Body of pancreas (tissue), 4 donors: ENCODE data around the gene L3MBTL2. TPM values are rescaled to one million over a fixed set of nuclear protein-coding genes. Genes with fewer than 3 reads are reported as not detected.
"Not testable (repeated sequence)": the region's sequence is repeated elsewhere in the genome, so short reads cannot be mapped to it uniquely, and the experiment has no call there.

ENCODE experiments used
- ATAC-seq: fragments of 150-250 bp; one replicate; pipeline ENCODE4 v1.9.1; 2016
- DNase-seq, 4 donors: peaks; one replicate each; pipeline ENCODE4 v3.0.0-alpha.2; 2019
- H3K27ac ChIP-seq, 4 donors: fragments of 200-600 bp; sonication (generic); 1 replicate in 3 of 4; 2 replicates in 1 of 4; pipeline versions ENCODE4 v1.5.1 to v1.6.1; 2016 to 2019; ENCODE audit warnings: mild to moderate bottlenecking in 1 of 4, mixed read lengths in 1 of 4, moderate library complexity in 1 of 4
- H3K27me3 ChIP-seq, 2 donors: fragments of 200-600 bp; sonication (generic); one replicate each; pipeline ENCODE4 v1.6.0; 2016; ENCODE audit warnings: mild to moderate bottlenecking in 1 of 2
- H3K36me3 ChIP-seq, 2 donors: fragments of 200-600 bp; sonication (generic); replicated peaks in 1 of 2; 2 replicates each; pipeline ENCODE4 v1.5.1; 2016; ENCODE audit warnings: low read depth in 2 of 2; ENCODE audit not compliant: insufficient read depth in 1 of 2
- H3K4me1 ChIP-seq: fragments of 200-600 bp; sonication (generic); one replicate; pipeline ENCODE4 v1.6.0; 2016
- H3K4me3 ChIP-seq, 2 donors: fragments of 200-600 bp; sonication (generic); 1 replicate in 1 of 2; 2 replicates in 1 of 2; pipeline ENCODE4 v1.5.1; 2016 to 2019
- H3K9me3 ChIP-seq, 3 donors: fragments of 200-600 bp; sonication (generic); 1 replicate in 2 of 3; 2 replicates in 1 of 3; pipeline ENCODE4 v1.5.1; 2016
- CTCF ChIP-seq, 7 experiments: fragments of 450-650 bp in 4 of 7; fragments of 200-600 bp in 3 of 7; sonication (generic) in 3 of 7; IDR thresholded peaks; one replicate each; pipeline ENCODE4 v1.5.1; 2016 to 2019; ENCODE audit warnings: antibody characterized with exemption in 7 of 7
- POLR2A ChIP-seq, 3 donors: fragments of 450-650 bp; IDR thresholded peaks; one replicate each; pipeline ENCODE4 v1.6.1; 2016; ENCODE audit warnings: antibody characterized with exemption in 3 of 3, mild to moderate bottlenecking in 2 of 3
- WGBS, 2 donors: methylation state at CpG; one replicate each; pipeline ENCODE4 v1.1.5; 2017; 5-methylcytosine and 5-hydroxymethylcytosine counted together
- intact Hi-C: fragments of 100-400 bp; cut with DNase I; formaldehyde crosslinking; loops from one replicate; pipeline ENCODE4 v1.15.1; 2023
- total RNA-seq, 2 donors: library from RNA; depleted of rRNA; stranded (reverse); fragments of >200 nt; gene quantifications; one replicate each; pipeline ENCODE4 v1.1.0, GENCODE V29; 2016

The L3MBTL2 gene
- total RNA-seq, 2 donors from 2014 or later: 5.7 to 21.1 TPM

GRCh38 chr22:41177040-41177621 is 28.0 kb upstream of the L3MBTL2 start:
- no peaks in the 10 kb centered on the region for H3K4me1 ChIP-seq
- TF ChIP-seq CTCF (IDR thresholded peaks at IDR 0.05) (no peak), POLR2A (IDR thresholded peaks at IDR 0.05) (no peak)
- no peak overlapping the region for H3K27ac ChIP-seq
- H3K4me3 ChIP-seq: no peak overlapping the region
- ATAC-seq (no peak), DNase-seq (peak in 1 of 4 donors; percentile 21)
- WGBS, 2 donors: 88 to 98% methylated on average over 8 to 13 of the region's 15 CpGs
- H3K36me3 ChIP-seq: peaks cover 26 to 53% of the 10 kb centered on the region in 2 donors
- H3K27me3 ChIP-seq: no peaks in the 10 kb centered on the region
- no peaks in the 10 kb centered on the region for H3K9me3 ChIP-seq
- intact Hi-C loops: no loop called here

DNA sequence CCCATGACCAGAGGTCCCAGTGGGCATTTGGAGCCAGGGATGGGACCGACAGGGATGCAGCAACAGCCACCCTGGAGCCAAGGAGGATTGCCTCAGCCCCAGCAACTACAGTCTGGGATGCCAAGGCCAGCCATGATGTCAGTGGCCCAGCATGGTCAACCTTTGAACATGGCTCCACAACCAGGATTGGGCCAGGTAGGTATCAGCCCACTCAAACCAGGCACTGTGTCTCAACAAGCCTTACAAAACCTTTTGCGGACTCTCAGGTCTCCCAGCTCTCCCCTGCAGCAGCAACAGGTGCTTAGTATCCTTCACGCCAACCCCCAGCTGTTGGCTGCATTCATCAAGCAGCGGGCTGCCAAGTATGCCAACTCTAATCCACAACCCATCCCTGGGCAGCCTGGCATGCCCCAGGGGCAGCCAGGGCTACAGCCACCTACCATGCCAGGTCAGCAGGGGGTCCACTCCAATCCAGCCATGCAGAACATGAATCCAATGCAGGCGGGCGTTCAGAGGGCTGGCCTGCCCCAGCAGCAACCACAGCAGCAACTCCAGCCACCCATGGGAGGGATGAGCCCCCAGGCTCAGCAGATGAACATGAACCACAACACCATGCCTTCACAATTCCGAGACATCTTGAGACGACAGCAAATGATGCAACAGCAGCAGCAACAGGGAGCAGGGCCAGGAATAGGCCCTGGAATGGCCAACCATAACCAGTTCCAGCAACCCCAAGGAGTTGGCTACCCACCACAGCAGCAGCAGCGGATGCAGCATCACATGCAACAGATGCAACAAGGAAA is 27.3 kb upstream of the L3MBTL2 start:
- TF ChIP-seq CTCF (IDR thresholded peaks at IDR 0.05) (no peak), POLR2A (IDR thresholded peaks at IDR 0.05) (no peak)

DNA sequence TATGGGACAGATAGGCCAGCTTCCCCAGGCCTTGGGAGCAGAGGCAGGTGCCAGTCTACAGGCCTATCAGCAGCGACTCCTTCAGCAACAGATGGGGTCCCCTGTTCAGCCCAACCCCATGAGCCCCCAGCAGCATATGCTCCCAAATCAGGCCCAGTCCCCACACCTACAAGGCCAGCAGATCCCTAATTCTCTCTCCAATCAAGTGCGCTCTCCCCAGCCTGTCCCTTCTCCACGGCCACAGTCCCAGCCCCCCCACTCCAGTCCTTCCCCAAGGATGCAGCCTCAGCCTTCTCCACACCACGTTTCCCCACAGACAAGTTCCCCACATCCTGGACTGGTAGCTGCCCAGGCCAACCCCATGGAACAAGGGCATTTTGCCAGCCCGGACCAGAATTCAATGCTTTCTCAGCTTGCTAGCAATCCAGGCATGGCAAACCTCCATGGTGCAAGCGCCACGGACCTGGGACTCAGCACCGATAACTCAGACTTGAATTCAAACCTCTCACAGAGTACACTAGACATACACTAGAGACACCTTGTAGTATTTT is 26.6 kb upstream of the L3MBTL2 start:
- DNase-seq: peak in 2 of 4 donors; percentile 14 to 35
- H3K27me3 ChIP-seq: no peaks in the 10 kb centered on the region
- no peaks in the 10 kb centered on the region for H3K4me1 ChIP-seq
- 82 to 89% methylated on average over 8 of the region's 8 CpGs for WGBS, 2 donors
- H3K27ac ChIP-seq: no peak overlapping the region
- no peak for ATAC-seq
- no peak overlapping the region for H3K4me3 ChIP-seq
- no peak for TF ChIP-seq POLR2A (IDR thresholded peaks at IDR 0.05)
- no peak for TF ChIP-seq CTCF (IDR thresholded peaks at IDR 0.05)
- no peaks in the 10 kb centered on the region for H3K9me3 ChIP-seq
- intact Hi-C loops: no loop called here
- H3K36me3 ChIP-seq: peaks cover 25 to 43% of the 10 kb centered on the region in 2 donors

More for the DNA sequence above, 27.3 kb upstream of the L3MBTL2 start:
- no peaks in the 10 kb centered on the region for H3K27me3 ChIP-seq
- ATAC-seq (no peak), DNase-seq (no peak)
- no peak overlapping the region for H3K27ac ChIP-seq
- H3K9me3 ChIP-seq: no peaks in the 10 kb centered on the region
- H3K4me1 ChIP-seq: no peaks in the 10 kb centered on the region
- H3K4me3 ChIP-seq: no peak overlapping the region
- intact Hi-C loops: no loop called here
- WGBS, 2 donors: 86 to 100% methylated on average over 3 to 8 of the region's 9 CpGs
- H3K36me3 ChIP-seq: peaks cover 26 to 49% of the 10 kb centered on the region in 2 donors

DNA sequence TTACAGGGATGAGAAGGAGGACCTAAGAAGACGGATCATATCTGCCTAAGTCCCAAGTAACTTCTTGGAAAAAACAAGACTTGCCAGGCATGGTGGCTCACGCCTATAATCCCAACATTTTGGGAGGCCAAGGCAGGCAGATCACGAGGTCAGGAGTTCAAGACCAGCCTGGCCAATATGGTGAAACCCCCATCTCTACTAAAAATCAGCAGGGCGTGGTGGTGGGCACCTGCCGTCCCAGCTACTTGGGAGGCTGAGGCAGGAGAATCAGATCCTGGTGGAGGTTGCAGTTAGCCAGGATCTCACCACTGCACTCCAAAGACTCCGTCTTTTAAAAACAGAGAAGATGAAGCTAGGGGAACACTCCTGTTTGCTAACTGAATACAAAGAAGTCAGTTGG is 24.8 kb upstream of the L3MBTL2 start:
- ATAC-seq, intact Hi-C loops: not testable (repeated sequence)

GRCh38 chr22:41180926-41181325 is 24.2 kb upstream of the L3MBTL2 start:
- DNase-seq (no peak), ATAC-seq (no peak)
- Histone ChIP-seq H3K36me3 (peaks cover 16 to 30% of the 10 kb centered on the region in 2 donors), H3K27me3 (no peaks in the 10 kb centered on the region), H3K4me3 (no peak overlapping the region), H3K4me1 (no peaks in the 10 kb centered on the region), H3K9me3 (no peaks in the 10 kb centered on the region), H3K27ac (no peak overlapping the region)
- WGBS, 2 donors: 83 to 84% methylated on average over 2 to 3 of the region's 3 CpGs
- TF ChIP-seq CTCF (IDR thresholded peaks at IDR 0.05): no peak
- TF ChIP-seq POLR2A (IDR thresholded peaks at IDR 0.05): no peak
- intact Hi-C loops: no loop called here

More for the DNA sequence above, 24.8 kb upstream of the L3MBTL2 start:
- peaks cover 18 to 33% of the 10 kb centered on the region in 2 donors for H3K36me3 ChIP-seq
- not testable (repeated sequence) for H3K4me3 ChIP-seq, DNase-seq, H3K4me1 ChIP-seq, H3K27ac ChIP-seq, H3K9me3 ChIP-seq, H3K27me3 ChIP-seq
- WGBS, 2 donors: 88 to 93% methylated on average over 6 of the region's 6 CpGs
